Uterus (tissue), 4 donors: ENCODE measurements around the gene MORN3. TPM values are rescaled to one million over a fixed set of nuclear protein-coding genes. Genes with fewer than 3 reads are reported as not detected.
A peak's percentile ranks its signal among the peaks of the same experiment; 100 is the strongest.
"Not testable (repeated sequence)": the region's sequence is repeated elsewhere in the genome, so short reads cannot be mapped to it uniquely, and the experiment has no call there.

Experiments
- DNase-seq, 2 donors: peaks; one replicate each; pipeline ENCODE4 v3.0.0-alpha.2; 2019 to 2020
- H3K27ac ChIP-seq, 2 donors: fragments of 200-600 bp; sonication (generic); 1 replicate in 1 of 2; 2 replicates in 1 of 2; pipeline ENCODE4 v1.5.1; 2016 to 2018
- H3K27me3 ChIP-seq, 2 donors: fragments of 200-600 bp; sonication (generic); one replicate each; pipeline ENCODE4 v1.5.1; 2018 to 2019; ENCODE audit warnings: control low read depth in 1 of 2
- H3K36me3 ChIP-seq, 2 donors: fragments of 200-600 bp; sonication (generic); one replicate each; pipeline ENCODE4 v1.5.1; 2019; ENCODE audit warnings: control low read depth in 1 of 2
- H3K4me1 ChIP-seq, 2 donors: fragments of 200-600 bp; sonication (generic); one replicate each; pipeline ENCODE4 v1.5.1; 2018 to 2019; ENCODE audit warnings: control low read depth in 1 of 2
- H3K4me3 ChIP-seq, 2 donors: fragments of 200-600 bp; sonication (generic); 1 replicate in 1 of 2; 2 replicates in 1 of 2; pipeline ENCODE4 v1.5.1; 2018 to 2019; ENCODE audit warnings: mild to moderate bottlenecking in 1 of 2
- H3K9me3 ChIP-seq, 2 donors: fragments of 200-600 bp; sonication (generic); one replicate each; pipeline ENCODE4 v1.5.1; 2019; ENCODE audit warnings: control low read depth in 1 of 2
- CTCF ChIP-seq, 4 experiments: fragments of 200-600 bp in 2 of 4; fragments of 450-650 bp in 2 of 4; sonication (generic) in 2 of 4; IDR thresholded peaks; one replicate each; pipeline ENCODE4 v1.5.1; 2016 to 2019; ENCODE audit warnings: antibody characterized with exemption in 4 of 4, mild to moderate bottlenecking in 2 of 4, moderate library complexity in 1 of 4
- POLR2A ChIP-seq, 2 donors: fragments of 450-650 bp; IDR thresholded peaks; one replicate each; pipeline ENCODE4 v1.6.1; 2016; ENCODE audit warnings: antibody characterized with exemption in 2 of 2, mild to moderate bottlenecking in 1 of 2, moderate library complexity in 1 of 2
- intact Hi-C: fragments of 100-400 bp; cut with DNase I; formaldehyde crosslinking; loops from one replicate; pipeline ENCODE4 v1.15.1; 2023; ENCODE audit warnings: low total_unique reads
- total RNA-seq, 4 donors: library from RNA; depleted of rRNA in 3 of 4; stranded (reverse); fragments of >200 nt in 3 of 4; gene quantifications; one replicate each; pipeline versions ENCODE4 v1.1.0 to v1.2.4, GENCODE V29; 2014 to 2023
- donor health status: DM: yes; HTN: yes; CAD: no.

MORN3 gene
- 1 to 10 TPM in 1 of 4 donors, under 1 TPM in 1, not detected in 2; 0.27 to 1.9 TPM for total RNA-seq

DNA sequence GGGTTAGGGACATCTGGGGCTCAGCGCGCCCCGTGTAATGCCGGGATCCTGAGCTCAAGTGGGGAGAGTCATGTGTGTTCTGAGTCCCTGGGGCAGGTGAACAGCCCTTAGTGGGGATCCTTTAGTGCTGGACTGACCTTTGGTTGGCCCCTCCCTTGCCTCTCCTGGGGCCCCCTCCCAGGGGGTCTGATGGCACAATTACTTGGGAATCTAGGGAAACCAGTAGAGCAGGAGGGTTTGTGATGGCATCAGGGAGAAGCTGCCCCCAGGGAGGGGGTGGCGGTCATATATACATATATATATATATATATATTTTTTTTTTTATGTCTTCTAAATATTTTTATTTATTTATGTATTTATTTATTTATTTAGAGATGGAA lies at the start of gene MORN3:
Gene MORN3 (minus strand): TSS at position 134 of the 380 bp plus-strand sequence. CDS start 171 bp downstream, outside the sequence.
- no peaks in the 10 kb centered on the region for H3K27me3 ChIP-seq
- H3K36me3 ChIP-seq = no peaks in the 10 kb centered on the region
- no peaks in the 10 kb centered on the region for H3K4me1 ChIP-seq
- DNase-seq = no peak
- no peak within 1 kb of the TSS for H3K27ac ChIP-seq
- intact Hi-C loops = loop anchor here (10.0 kb wide), 1 partner anchor 175 kb away; no protein-coding TSS in a partner anchor
- TF ChIP-seq CTCF (IDR thresholded peaks at IDR 0.05) = no peak
- H3K9me3 ChIP-seq = no peaks in the 10 kb centered on the region
- no peak within 1 kb of the TSS for H3K4me3 ChIP-seq

DNA sequence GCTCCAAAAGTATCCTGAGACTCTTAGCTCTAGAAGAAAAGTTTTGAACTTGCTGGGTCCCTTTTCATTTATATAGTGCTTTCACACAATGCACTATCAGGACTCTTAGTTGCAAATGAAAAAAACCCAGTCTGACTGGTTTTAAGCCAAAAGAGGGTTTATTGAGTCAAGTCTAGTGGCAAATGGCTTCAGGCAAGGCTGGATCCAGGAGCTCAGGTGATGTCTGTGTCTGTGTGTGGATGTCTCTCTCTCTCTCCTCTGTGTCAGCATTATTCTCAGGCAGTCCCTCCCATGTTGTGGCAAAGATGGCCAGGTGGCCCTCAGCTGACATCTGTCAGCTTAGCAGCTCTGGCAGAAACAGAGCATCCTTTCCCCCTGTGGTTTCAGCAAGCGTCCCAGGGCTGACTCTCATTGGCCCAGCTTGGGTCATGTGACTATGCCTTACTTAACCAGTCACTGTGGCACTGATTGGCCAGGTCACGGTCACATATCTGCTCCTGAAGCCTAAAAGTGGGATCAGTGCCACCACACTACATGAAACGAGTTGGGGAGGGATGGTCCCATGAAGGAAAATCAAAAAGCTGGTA lies 49.3 kb upstream of the MORN3 start:
- Histone ChIP-seq H3K27ac (no peak overlapping the region), H3K4me1 (peaks cover 0 to 5% of the 10 kb centered on the region in 2 donors), H3K36me3 (no peaks in the 10 kb centered on the region), H3K27me3 (no peaks in the 10 kb centered on the region), H3K4me3 (no peak overlapping the region), H3K9me3 (no peaks in the 10 kb centered on the region)
- intact Hi-C loops = no loop called here
- DNase-seq = no peak
- TF ChIP-seq POLR2A (IDR thresholded peaks at IDR 0.05) (no peak), CTCF (IDR thresholded peaks at IDR 0.05) (no peak)

DNA sequence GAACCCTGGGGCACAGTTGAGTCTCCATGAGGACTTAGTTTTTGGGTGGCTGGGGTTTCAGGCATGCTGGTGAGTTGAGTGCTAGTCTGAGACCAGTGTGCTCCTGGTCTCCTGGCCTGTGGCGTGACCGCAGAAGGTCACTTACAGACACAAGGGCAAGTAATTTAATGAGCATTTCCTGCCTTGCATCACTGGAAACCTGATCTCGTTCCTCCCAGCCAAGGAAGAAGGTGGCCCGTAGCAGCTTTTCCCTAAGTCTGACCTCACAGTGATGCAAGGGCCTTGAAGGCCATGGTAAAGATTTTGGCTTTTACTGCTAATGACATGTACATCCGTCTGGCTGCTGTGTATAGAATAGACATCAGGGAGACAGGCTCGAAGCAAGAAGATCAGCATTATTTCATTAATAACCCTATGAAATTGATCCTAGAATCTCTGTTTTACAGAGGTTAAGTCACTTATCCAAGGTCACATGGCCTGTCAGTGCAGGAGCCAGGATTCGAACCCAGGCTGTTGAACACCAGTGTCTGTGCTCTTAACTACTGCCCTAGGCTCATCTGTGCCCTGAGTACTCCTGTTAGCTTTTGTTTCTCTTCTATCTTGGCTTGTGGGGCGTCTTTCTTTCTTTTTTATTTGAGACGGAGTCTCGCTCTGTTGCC lies 47.7 kb upstream of the MORN3 start:
- DNase-seq = peak; percentile 35 to 48
- intact Hi-C loops = no loop called here
- no peak overlapping the region for H3K4me3 ChIP-seq
- H3K27me3 ChIP-seq = no peaks in the 10 kb centered on the region
- H3K36me3 ChIP-seq = no peaks in the 10 kb centered on the region
- TF ChIP-seq CTCF (IDR thresholded peaks at IDR 0.05) (no peak), POLR2A (IDR thresholded peaks at IDR 0.05) (no peak)
- H3K4me1 ChIP-seq = peaks cover 0 to 5% of the 10 kb centered on the region in 2 donors
- no peaks in the 10 kb centered on the region for H3K9me3 ChIP-seq
- H3K27ac ChIP-seq = peak overlapping the region in 1 of 2 donors; percentile 37

- no peak overlapping the region for H3K27ac ChIP-seq
- peaks cover 0 to 8% of the 10 kb centered on the region in 2 donors for H3K4me1 ChIP-seq
- intact Hi-C loops = no loop called here
These were observed 46.5 kb upstream of the MORN3 start for GRCh38 chr12:121715862-121716435.

DNA sequence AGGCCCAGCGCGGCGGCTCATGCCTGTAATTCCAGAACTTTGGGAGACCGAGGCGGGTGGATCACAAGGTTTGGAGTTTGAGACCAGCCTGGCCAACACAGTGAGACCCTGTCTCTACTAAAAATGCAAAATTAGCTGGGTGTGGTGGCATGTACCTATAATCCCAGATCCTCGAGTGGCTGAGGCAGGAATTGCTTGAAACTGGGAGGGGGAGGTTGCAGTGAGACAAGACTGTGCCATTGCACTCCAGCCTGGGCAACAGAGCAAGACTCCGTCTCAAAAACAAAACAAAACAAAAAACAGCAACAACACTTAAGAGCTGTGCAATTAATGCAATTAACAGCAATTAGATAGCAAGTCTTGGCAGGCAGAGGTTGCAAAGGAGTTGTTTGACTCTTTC lies 45.6 kb upstream of the MORN3 start:
- H3K4me3 ChIP-seq, intact Hi-C loops, DNase-seq, H3K27me3 ChIP-seq, H3K27ac ChIP-seq, H3K9me3 ChIP-seq, H3K36me3 ChIP-seq, H3K4me1 ChIP-seq: not testable (repeated sequence)

More at GRCh38 chr12:121715862-121716435, 46.5 kb upstream of the MORN3 start:
- Histone ChIP-seq H3K9me3 (no peaks in the 10 kb centered on the region), H3K4me3 (no peak overlapping the region), H3K36me3 (no peaks in the 10 kb centered on the region), H3K27me3 (no peaks in the 10 kb centered on the region)
- no peak for TF ChIP-seq POLR2A (IDR thresholded peaks at IDR 0.05)
- no peak for TF ChIP-seq CTCF (IDR thresholded peaks at IDR 0.05)
- no peak for DNase-seq
